OCI-LY1 (cell line): ENCODE results near the gene ERBB3.

Experiments used
- H2AFZ ChIP-seq: fragments of 200-600 bp; sonication (generic), shearing (Covaris generic); 2 replicates; pipeline ENCODE4 v1.6.0; 2014; ENCODE audit warnings: antibody characterized with exemption, mild to moderate bottlenecking, low read length
- H3F3A ChIP-seq: fragments of 200-600 bp; sonication (generic), shearing (Covaris generic); 2 replicates; pipeline ENCODE4 v1.6.0; 2014; ENCODE audit warnings: mild to moderate bottlenecking, antibody characterized with exemption, low read length, moderate library complexity; ENCODE audit not compliant: insufficient read depth
- H3K27ac ChIP-seq: fragments of 200-600 bp; sonication (generic); 2 replicates; pipeline ENCODE4 v1.5.1; 2014; ENCODE audit warnings: low read length, mixed run types, mild to moderate bottlenecking, low read depth; ENCODE audit not compliant: poor library complexity, severe bottlenecking
- H3K27me3 ChIP-seq: fragments of 200-600 bp; sonication (generic); 2 replicates; pipeline ENCODE4 v1.6.0; 2014; ENCODE audit warnings: antibody characterized with exemption, mild to moderate bottlenecking, low read length, moderate library complexity; ENCODE audit not compliant: insufficient read depth
- H3K36me3 ChIP-seq: fragments of 200-600 bp; sonication (generic); 2 replicates; pipeline ENCODE4 v1.6.1; 2014; ENCODE audit warnings: mild to moderate bottlenecking, antibody characterized with exemption, low read length, moderate library complexity, mixed read lengths; ENCODE audit not compliant: insufficient read depth
- H3K4me1 ChIP-seq: fragments of 200-600 bp; sonication (generic); 2 replicates; pipeline ENCODE4 v1.5.1; 2014; ENCODE audit warnings: mild to moderate bottlenecking, low read length, moderate library complexity; ENCODE audit not compliant: insufficient read depth, severe bottlenecking
- H3K4me2 ChIP-seq: fragments of 200-600 bp; sonication (generic), shearing (Covaris generic); 2 replicates; pipeline ENCODE4 v1.6.1; 2014; ENCODE audit warnings: low read length
- H3K4me3 ChIP-seq: fragments of 200-600 bp; sonication (generic); 2 replicates; pipeline ENCODE4 v1.5.1; 2014; ENCODE audit warnings: low read length, low read depth, mild to moderate bottlenecking, mixed read lengths; ENCODE audit not compliant: poor library complexity, severe bottlenecking
- H3K79me2 ChIP-seq: fragments of 200-600 bp; shearing (Covaris generic); 2 replicates; pipeline ENCODE4 v1.6.1; 2016; ENCODE audit warnings: mixed run types, low read length, mixed read lengths; ENCODE audit not compliant: insufficient read depth
- H3K9ac ChIP-seq: fragments of 200-600 bp; sonication (generic), shearing (Covaris generic); 2 replicates; pipeline ENCODE4 v1.6.1; 2014; ENCODE audit warnings: mild to moderate bottlenecking, low read length, mixed read lengths
- H3K9me2 ChIP-seq: fragments of 200-600 bp; sonication (generic), shearing (Covaris generic); 2 replicates; pipeline ENCODE4 v1.6.1; 2014; ENCODE audit warnings: low read depth, mild to moderate bottlenecking, low read length, mixed read lengths
- H3K9me3 ChIP-seq: fragments of 200-600 bp; shearing (Covaris generic); 2 replicates; pipeline ENCODE4 v1.6.1; 2014; ENCODE audit warnings: low read length, mixed read lengths
- H4K20me1 ChIP-seq: fragments of 200-600 bp; sonication (generic), shearing (Covaris generic); 2 replicates; pipeline ENCODE4 v1.6.0; 2016; ENCODE audit warnings: mild to moderate bottlenecking, low read length; ENCODE audit not compliant: insufficient read depth
- CTCF ChIP-seq: fragments of 200-600 bp; sonication (generic), shearing (Covaris generic); IDR thresholded peaks from 2 replicates; pipeline ENCODE4 v1.5.1; 2017; ENCODE audit warnings: mild to moderate bottlenecking, antibody characterized with exemption, low read length, moderate library complexity, mixed read lengths
- EZH2 ChIP-seq: fragments of 200-600 bp; sonication (generic), shearing (Covaris generic); IDR thresholded peaks from 2 replicates; pipeline ENCODE4 v1.8.0; 2017; ENCODE audit warnings: borderline replicate concordance, mixed run types, mild to moderate bottlenecking, antibody characterized with exemption, low read length, moderate library complexity, mixed read lengths

ERBB3 gene

GRCh38 chr12:56102683-56103065 lies 22.7 kb downstream of the ERBB3 start:
- TF ChIP-seq CTCF (no peak), EZH2 (no peak)
- no peaks in the 10 kb centered on the region for H4K20me1 ChIP-seq
- H3K36me3 ChIP-seq: peaks cover 18% of the 10 kb centered on the region
- no peak overlapping the region for H3K9ac ChIP-seq
- no peaks in the 10 kb centered on the region for H3K9me2 ChIP-seq
- H2AFZ ChIP-seq: no peak overlapping the region
- no peak overlapping the region for H3K27ac ChIP-seq
- H3K27me3 ChIP-seq: no peaks in the 10 kb centered on the region
- H3K4me1 ChIP-seq: peaks cover 23% of the 10 kb centered on the region
- no peaks in the 10 kb centered on the region for H3K9me3 ChIP-seq
- H3F3A ChIP-seq: no peaks in the 10 kb centered on the region
- H3K4me2 ChIP-seq: no peak overlapping the region
- H3K79me2 ChIP-seq: peaks cover 27% of the 10 kb centered on the region
- no peak overlapping the region for H3K4me3 ChIP-seq

- Histone ChIP-seq H2AFZ (no peak overlapping the region), H3K36me3 (peaks cover 24% of the 10 kb centered on the region), H3K4me2 (peak overlapping the region; percentile 83), H3K9me3 (no peaks in the 10 kb centered on the region), H3K9me2 (no peaks in the 10 kb centered on the region), H3F3A (no peaks in the 10 kb centered on the region), H3K4me1 (peaks cover 23% of the 10 kb centered on the region), H3K4me3 (peak overlapping the region; percentile 94), H4K20me1 (no peaks in the 10 kb centered on the region), H3K9ac (peak overlapping the region; percentile 98), H3K27ac (no peak overlapping the region), H3K79me2 (peaks cover 27% of the 10 kb centered on the region), H3K27me3 (no peaks in the 10 kb centered on the region)
- TF ChIP-seq EZH2 (no peak), CTCF (no peak)
Measured at GRCh38 chr12:56103066-56103711, 23.2 kb downstream of the ERBB3 start.

GRCh38 chr12:56103823-56104108 lies 23.8 kb downstream of the ERBB3 start:
- Histone ChIP-seq H3F3A (no peaks in the 10 kb centered on the region), H3K9me3 (no peaks in the 10 kb centered on the region), H3K27ac (no peak overlapping the region), H4K20me1 (no peaks in the 10 kb centered on the region), H3K36me3 (peaks cover 29% of the 10 kb centered on the region), H3K4me1 (peaks cover 23% of the 10 kb centered on the region), H3K9ac (peak overlapping the region; percentile 98), H3K9me2 (no peaks in the 10 kb centered on the region), H3K4me2 (peak overlapping the region; percentile 83), H3K79me2 (peaks cover 27% of the 10 kb centered on the region), H3K27me3 (no peaks in the 10 kb centered on the region), H2AFZ (0 out of 2 replicates have a peak overlapping the region, but pooled peaks have one; percentile 7), H3K4me3 (peak overlapping the region; percentile 94)
- TF ChIP-seq EZH2 (no peak), CTCF (no peak)
